ENCODE data around the gene SLU7.

The SLU7 gene

DNA sequence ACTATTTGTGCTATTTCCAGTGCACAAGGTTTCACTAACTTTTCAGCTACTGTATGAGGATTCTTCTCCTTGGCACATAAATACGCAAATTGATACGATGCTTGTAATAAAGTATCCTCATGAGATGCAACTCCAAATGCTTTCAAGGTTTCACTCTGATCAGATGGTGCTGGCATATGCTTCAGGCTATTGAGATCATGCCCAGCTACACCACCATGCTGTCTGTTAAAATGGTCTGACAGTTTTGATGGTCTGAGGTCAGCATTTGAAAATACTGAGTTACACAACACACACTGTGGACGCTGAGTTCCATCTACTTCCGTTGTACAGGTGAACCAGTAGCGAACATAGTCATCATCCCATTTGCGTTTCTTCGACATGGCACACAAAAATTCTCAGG, 23.8 kb downstream of the SLU7 start:
- in situ Hi-C loops (cut with HindIII; ENCODE audit: low sequenced_read_pairs), result no loop called here

DNA sequence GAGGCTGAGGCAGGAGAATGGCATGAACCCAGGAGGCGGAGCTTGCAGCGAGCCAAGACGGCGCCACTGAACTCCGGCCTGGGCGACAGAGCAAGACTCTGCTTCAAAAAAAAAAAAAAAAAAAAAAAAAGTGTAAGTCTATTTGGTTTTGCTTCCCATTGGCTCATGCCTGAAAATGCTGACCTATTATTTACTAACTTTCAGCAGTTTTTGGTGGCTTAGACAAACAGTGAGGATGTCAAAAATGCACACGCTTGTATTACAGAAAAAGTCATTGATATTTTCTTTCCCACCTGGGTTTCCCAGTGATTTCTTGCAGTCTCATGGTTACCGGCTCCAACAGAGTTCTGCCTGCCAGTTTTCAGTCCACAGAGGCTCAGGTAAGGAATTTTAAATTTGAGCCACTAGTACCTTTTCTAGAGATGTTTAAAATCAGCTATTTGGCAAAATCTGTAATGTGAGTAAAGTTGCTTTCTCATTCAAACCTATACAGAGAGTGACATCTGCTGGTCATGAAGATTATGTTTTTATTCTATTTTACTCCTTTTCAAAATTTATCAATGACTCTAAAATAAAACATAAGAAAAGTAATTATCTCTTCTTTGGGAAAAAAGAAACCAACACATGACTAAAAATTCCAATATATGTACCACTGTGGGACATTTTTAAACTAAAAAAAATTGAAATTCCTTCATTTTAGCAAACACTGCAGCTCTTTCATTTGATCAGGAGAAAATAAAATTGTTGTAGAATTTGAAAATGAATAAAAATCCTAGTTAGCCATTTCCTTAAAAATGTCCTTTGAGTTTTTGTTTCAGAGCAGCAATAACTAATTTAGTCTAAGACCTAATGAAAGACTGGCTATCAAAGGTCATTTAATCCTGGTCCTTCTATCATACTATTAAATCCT, 27.8 kb downstream of the SLU7 start:
- H3K4me3 ChIP-seq (ENCODE audit: low read depth, low read length), result no peak overlapping the region
- TF ChIP-seq, protein P1, sequence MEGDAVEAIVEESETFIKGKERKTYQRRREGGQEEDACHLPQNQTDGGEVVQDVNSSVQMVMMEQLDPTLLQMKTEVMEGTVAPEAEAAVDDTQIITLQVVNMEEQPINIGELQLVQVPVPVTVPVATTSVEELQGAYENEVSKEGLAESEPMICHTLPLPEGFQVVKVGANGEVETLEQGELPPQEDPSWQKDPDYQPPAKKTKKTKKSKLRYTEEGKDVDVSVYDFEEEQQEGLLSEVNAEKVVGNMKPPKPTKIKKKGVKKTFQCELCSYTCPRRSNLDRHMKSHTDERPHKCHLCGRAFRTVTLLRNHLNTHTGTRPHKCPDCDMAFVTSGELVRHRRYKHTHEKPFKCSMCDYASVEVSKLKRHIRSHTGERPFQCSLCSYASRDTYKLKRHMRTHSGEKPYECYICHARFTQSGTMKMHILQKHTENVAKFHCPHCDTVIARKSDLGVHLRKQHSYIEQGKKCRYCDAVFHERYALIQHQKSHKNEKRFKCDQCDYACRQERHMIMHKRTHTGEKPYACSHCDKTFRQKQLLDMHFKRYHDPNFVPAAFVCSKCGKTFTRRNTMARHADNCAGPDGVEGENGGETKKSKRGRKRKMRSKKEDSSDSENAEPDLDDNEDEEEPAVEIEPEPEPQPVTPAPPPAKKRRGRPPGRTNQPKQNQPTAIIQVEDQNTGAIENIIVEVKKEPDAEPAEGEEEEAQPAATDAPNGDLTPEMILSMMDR (IDR thresholded peaks at IDR 0.05; ENCODE audit: low read depth, low read length), result peak; percentile 36
- peak; percentile 42 for DNase-seq (ENCODE audit: low read depth, low spot score)
- in situ Hi-C loops (cut with HindIII; ENCODE audit: low sequenced_read_pairs), result no loop called here

More for the DNA sequence above, 23.8 kb downstream of the SLU7 start:
- DNase-seq (ENCODE audit: low read depth, low spot score), result no peak
- TF ChIP-seq, protein P1 (IDR thresholded peaks at IDR 0.05; ENCODE audit: low read depth, low read length), result no peak
- H3K4me3 ChIP-seq (ENCODE audit: low read depth, low read length), result no peak overlapping the region

DNA sequence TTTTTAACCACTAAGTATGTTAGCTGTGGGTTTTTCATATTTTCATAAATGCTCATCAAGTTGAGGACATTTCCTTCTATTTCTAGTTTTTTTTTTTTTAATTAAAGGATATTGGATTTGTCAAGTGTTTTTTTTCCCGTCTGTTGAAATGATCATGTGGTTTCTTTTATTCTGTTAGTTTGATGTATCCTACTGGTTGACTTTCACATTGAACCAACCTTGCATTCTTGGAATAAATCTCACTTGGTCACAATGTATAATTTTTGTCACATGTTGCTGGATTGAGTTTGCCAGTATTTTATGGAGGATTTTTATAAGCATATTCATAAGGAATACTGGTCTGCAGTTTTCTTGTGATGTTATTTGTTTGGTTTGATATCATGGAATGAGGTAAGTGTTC, 31.4 kb downstream of the SLU7 start:
- no peak overlapping the region for H3K4me3 ChIP-seq (ENCODE audit: low read depth, low read length)
- in situ Hi-C loops (cut with HindIII; ENCODE audit: low sequenced_read_pairs), result no loop called here
- TF ChIP-seq, protein P1 (IDR thresholded peaks at IDR 0.05; ENCODE audit: low read depth, low read length), result no peak

DNA sequence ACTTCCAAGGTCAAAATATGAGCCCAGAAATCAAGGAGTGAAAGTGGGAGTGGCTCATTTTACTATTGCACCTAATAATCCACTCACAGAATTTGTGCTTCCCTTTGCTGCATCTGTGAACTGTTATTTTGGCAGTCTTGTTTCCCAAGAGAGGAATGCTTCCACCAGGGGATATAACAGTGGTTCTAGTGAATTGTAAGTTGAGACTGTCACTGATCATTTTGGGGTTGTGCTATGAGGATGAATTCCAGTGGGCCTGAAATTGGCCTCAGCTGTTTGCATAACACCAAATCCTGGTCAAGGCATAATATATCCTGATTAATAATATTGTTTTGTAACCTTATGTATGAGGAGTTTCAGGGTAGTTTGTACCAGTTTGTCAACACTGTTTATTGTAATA, 33.4 kb downstream of the SLU7 start:
- DNase-seq (ENCODE audit: low read depth, low spot score), result no peak
- TF ChIP-seq, protein P1 (IDR thresholded peaks at IDR 0.05; ENCODE audit: low read depth, low read length), result no peak
- H3K4me3 ChIP-seq (ENCODE audit: low read depth, low read length), result no peak overlapping the region
- in situ Hi-C loops (cut with HindIII; ENCODE audit: low sequenced_read_pairs), result no loop called here

More for the DNA sequence above, 31.4 kb downstream of the SLU7 start:
- DNase-seq (ENCODE audit: low read depth, low spot score), result no peak

DNA sequence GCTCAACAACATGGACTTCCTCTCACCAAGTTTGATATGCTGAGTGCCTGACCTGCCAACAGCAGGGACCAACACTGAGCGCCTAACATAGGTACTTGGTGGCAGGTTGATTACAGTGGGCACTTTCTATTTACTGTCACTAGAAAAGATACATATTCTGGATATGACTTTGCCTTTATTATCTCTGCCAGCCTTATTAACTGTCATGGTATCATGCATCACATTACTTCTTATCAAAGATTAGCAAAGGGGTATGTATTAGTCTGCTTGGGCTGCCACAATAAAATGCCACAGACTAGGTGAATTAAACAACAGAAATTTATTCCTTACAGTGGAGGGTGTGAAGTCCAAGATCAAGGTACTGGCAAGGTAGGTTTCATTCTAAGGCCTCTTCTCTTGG, 34.2 kb downstream of the SLU7 start:
- DNase-seq (ENCODE audit: low read depth, low spot score), result no peak
- in situ Hi-C loops (cut with HindIII; ENCODE audit: low sequenced_read_pairs), result no loop called here

DNA sequence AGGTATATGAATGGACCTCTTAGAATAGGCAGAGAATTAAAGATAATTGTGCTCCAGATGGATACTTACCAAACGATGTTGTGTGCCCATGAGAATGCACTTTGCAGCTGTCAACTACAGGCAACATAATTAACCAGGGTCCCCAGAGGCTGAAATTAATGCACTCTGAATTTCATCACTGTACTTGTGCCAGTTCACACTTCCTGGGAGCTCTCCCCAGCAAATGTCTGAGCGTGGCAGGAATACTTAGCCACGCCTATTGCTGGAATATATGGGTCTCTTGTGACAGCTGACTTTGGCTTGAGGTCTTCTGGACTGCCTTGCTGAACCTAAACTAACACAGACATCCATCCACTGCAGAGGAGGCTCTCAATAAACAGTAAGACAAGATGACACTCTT, 36.5 kb downstream of the SLU7 start:
- H3K4me3 ChIP-seq (ENCODE audit: low read depth, low read length), result no peak overlapping the region
- TF ChIP-seq, protein P1 (IDR thresholded peaks at IDR 0.05; ENCODE audit: low read depth, low read length), result no peak
- in situ Hi-C loops (cut with HindIII; ENCODE audit: low sequenced_read_pairs), result no loop called here
- DNase-seq (ENCODE audit: low read depth, low spot score), result no peak

More for the DNA sequence above, 34.2 kb downstream of the SLU7 start:
- TF ChIP-seq, protein P1 (IDR thresholded peaks at IDR 0.05; ENCODE audit: low read depth, low read length), result no peak
- no peak overlapping the region for H3K4me3 ChIP-seq (ENCODE audit: low read depth, low read length)

All from astrocyte of the spinal cord (primary cell).